HG03159 (cell line): ENCODE measurements around the gene HIVEP3.
A peak's percentile ranks its signal among the peaks of the same experiment; 100 is the strongest.
"Not testable (repeated sequence)": the region's sequence is repeated elsewhere in the genome, so short reads cannot be mapped to it uniquely, and the experiment has no call there.

ENCODE experiments used
- ATAC-seq: cut with Tn5 transposase; IDR thresholded peaks from one replicate; pipeline ENCODE4 v1.9.1; 2021; ENCODE audit warnings: mild to moderate bottlenecking, moderate library complexity; ENCODE audit not compliant: unreplicated experiment

HIVEP3 gene

GRCh38 chr1:41696381-41696780 lies 222.3 kb downstream of the HIVEP3 start:
- no peak for ATAC-seq

GRCh38 chr1:41695118-41695745 lies 223.5 kb downstream of the HIVEP3 start:
- ATAC-seq, result no peak

- ATAC-seq, result not testable (repeated sequence)
These were observed 226.8 kb downstream of the HIVEP3 start for GRCh38 chr1:41691966-41692365.

GRCh38 chr1:41691424-41691823 lies 227.3 kb downstream of the HIVEP3 start:
- no peak for ATAC-seq

DNA sequence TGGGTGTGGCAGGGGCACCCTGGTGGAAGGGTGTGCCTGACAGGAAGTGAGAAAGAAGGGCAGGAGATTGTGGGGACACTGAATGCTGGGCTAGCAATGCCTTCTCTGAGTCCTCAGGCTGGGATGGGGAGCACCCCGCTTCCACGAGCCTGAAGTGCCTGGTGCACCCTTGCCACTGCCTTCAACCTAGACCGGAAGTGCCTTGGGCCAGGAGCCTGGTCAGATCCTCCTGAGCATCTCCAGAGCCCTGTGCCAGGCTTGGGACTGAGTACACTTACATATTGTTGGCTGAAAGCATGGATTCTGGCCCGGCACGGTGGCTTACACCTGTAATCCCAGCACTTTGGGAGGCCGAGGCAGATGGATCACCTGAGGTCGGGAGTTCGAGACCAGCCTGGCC lies 228.4 kb downstream of the HIVEP3 start:
- ATAC-seq, result no peak

DNA sequence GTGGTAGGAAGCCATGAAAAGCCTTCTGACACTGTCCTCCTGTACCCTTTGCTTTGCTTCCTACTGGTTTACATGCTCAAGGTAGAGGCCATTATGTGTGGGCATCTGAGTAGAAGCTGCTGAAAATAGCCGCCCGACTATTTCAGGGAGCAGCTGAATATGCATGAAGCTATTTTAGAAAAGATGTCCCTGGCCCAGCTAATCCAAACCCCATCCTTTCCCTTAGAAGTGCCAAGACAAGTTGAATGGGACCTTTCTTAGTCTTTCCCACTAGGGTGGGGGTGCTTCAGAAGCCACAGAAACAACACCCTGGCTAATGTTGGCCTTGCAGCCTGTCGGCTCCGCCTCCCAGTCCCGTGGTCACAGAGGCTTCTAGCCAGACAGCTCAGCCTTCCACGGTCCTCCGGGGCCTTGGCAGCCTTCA lies 229.2 kb downstream of the HIVEP3 start:
- ATAC-seq, result no peak

DNA sequence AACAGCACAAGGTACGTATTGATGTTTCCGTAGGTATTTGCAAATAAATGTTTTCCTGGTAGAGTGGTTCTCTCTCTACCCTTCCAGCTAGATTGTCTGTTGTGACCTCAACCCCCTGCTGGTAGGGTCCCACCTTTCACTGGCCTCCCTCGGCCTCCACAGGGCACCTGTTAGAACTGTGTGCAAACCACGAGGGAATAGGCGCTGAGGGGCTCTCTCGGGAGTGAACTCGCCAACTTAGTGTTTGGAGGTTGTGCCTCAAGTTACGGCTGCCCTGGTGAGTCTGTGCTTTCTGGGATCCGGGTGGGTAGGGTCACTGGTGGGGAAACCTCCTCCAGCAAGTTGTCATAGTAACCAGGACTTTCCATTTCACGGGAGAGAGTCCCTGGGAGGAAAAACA lies 229.6 kb downstream of the HIVEP3 start:
- ATAC-seq, result no peak

DNA sequence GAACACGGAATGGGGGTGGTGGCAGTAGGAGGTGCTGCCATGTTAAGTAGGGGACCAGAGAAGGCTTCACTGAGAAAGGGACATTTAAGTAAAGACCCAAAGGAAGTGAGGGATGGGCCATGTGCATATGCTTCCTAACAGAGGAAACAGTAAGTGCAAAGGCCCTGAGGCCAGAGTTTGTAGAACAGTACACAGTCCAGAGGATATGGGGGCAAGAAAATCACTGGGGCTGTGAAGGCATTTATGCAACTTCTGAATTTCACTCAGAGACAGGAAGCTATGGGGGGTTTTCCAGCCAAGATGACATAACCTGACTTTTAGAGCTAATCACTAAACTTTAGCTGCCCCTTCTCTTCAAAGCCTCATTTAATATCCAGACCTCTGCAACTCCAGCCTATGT lies 231.7 kb downstream of the HIVEP3 start:
- no peak for ATAC-seq

DNA sequence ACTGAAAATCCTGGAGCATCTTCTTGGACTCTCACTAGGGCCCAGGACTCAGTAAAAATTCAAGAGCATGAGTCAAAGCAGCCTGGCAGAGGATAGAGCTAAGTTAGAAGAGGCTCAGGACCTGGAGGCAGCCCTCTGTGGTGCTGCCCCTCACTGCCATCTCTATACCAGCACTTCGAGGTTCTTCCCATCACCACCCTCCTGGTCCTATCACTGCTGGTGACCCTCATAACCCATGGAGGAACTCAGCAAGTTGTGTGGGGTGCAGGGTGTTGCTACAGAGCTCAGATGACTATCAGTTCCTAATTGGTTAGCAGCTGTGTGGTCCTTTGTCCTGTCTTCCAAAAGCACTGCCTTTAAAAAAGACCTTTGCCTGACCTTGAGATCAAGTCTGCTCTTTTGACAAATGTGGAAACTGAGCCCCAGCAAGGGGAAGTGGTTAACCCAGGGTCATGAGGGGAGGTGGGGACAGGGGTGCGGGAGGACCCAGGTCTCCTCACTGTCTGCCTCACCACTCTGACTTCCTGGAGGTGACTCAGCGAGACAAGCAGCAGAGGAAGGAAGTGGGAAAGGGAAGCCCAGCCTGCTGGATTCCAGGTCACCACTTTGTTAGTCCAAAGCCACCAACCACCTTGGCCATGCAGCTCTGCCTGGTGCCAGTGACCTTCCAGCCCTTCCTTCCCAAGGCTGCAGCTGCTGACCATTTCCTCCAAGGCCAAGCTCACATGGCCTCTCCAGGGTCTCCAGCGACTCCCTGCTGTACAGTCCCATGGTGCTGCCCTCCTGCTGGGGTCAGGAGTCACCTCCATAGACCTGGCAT lies 234.8 kb downstream of the HIVEP3 start:
- no peak for ATAC-seq

DNA sequence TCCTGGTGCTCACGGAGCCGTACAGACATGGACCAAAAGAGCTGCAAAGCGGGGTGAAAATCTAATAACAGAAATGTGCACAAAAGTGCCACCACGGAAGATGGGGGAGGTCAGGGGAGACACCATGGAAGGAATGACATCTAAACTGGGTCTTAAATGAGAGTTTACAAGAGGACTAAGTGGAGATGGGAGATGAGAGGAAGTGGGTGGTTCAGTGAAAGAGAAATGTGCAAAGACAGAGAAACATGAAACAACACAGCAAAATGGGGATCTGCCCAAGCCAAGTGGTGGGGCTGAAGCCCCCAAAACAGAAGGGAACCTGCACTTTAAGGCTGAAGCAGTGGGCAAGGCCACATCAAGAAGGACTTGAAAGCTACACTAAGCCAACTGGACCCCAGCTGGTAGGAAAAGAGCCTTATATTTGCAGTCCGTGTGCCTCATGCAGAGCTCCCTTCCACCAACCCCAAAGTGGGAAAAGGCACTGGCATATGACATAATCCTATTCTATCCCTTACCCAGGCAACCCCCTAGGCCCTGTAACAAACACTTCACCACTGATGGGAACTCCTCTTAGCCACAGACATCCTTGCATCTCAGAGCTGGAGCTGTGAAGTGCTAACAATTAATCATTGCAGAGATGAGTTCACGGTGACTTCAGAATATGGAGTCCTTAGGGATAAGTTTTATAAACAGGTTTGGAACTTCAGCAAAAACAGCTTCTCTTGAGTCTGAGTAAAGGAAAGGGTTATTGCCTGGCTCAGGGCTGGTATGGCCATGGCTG lies 235.7 kb downstream of the HIVEP3 start:
- no peak for ATAC-seq

DNA sequence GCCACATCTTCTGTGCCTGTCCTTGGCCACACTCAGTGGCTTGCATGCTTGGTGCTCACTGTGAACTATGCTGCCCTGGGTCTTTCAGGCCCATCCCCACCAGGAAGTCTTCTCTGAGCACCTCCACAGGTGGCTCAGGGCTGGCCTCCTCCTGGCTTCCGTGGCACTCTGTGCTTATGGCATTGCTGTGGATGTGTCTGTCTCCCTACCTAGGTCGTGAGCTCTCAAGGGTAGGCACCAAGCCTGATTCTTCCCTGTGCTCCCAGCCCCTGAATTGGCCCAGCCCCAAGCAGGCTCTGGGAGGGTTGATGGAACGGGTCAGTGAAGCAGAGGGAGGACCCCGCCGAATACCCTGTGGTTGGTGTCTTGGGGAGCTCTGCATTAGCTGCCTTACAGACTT lies 236.6 kb downstream of the HIVEP3 start:
- ATAC-seq, result no peak

- no peak for ATAC-seq
These were observed 237.2 kb downstream of the HIVEP3 start for GRCh38 chr1:41681331-41682098.

- ATAC-seq, result no peak
These were observed 238.7 kb downstream of the HIVEP3 start for GRCh38 chr1:41679994-41680393.

DNA sequence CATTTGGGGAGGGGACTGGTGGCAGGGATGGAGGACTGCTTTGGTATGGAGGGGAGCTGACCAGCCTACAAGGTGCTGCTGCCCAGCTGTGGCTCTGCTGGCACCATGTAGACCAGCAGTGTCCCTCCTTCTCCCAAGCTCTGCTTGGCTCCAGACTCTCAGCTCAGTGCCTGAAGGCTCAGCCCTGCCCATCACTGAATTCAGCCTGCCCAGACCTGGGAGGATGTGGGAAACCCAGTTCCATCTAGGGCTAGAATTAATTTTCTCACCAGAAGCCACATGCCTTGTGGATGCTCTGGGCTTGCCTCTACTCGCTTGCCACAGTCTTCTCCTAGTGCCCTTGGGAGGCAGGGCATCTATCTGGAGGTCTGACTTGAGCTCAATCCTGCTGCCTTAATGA lies 239.2 kb downstream of the HIVEP3 start:
- no peak for ATAC-seq

- peak; percentile 50 for ATAC-seq
These were observed 240.4 kb downstream of the HIVEP3 start for GRCh38 chr1:41678111-41678878.

- no peak for ATAC-seq
These were observed 241.1 kb downstream of the HIVEP3 start for GRCh38 chr1:41677620-41678019.

- ATAC-seq, result no peak
These were observed 243.3 kb downstream of the HIVEP3 start for GRCh38 chr1:41675401-41675800.

DNA sequence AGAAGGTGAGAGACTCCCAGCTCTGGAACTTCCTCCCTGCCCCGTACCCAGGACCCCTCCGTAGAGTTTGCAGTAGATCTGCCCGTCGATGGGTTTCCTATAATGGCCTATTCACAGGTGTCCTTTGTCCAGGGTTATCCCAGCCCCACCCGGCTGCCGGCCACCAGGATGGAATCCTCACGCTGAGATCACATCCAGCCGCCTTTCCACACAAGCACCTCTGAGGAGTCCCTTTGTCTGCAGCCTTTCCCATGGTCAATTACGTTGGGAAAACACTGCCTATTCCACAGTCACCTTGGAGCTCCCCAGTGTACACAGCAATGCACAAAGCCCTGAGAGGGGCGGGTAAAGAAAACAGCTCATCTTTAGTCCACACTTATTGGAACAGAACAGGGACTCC lies 244.2 kb downstream of the HIVEP3 start:
- ATAC-seq, result no peak

- peak; percentile 55 for ATAC-seq
These were observed 244.9 kb downstream of the HIVEP3 start for GRCh38 chr1:41673806-41674205.

- peak; percentile 56 for ATAC-seq
These were observed 245.3 kb downstream of the HIVEP3 start for GRCh38 chr1:41673378-41673777.
